Measurements from ENCODE around the gene TDO2. TPM values are rescaled to one million over a fixed set of nuclear protein-coding genes. Genes with fewer than 3 reads are reported as not detected.

Gene TDO2
- total RNA-seq, 6 donors from 2014 or later = 0.74 to 2.3 (median 2.1) TPM; not detected in 3

- no peak for TF ChIP-seq POLR2AphosphoS5 (IDR thresholded peaks at IDR 0.05)
- TF ChIP-seq CTCF (IDR thresholded peaks at IDR 0.05) = no peak
- no peak for TF ChIP-seq EP300 (IDR thresholded peaks at IDR 0.05)
- no peak for TF ChIP-seq POLR2A (IDR thresholded peaks at IDR 0.05)
- H3K27ac ChIP-seq = no peak overlapping the region
- 65 to 75% methylated on average over 6 of the region's 6 CpGs for WGBS, 2 donors
- ATAC-seq (ENCODE audit: low FRiP score in 2 of 2) = peak in 1 of 2 donors; percentile 83
- no peak for DNase-seq
- H3K4me1 ChIP-seq = no peaks in the 10 kb centered on the region
- H3K4me3 ChIP-seq = no peak overlapping the region
- H3K36me3 ChIP-seq = no peaks in the 10 kb centered on the region
- H3K9me3 ChIP-seq = no peaks in the 10 kb centered on the region
- H3K27me3 ChIP-seq = no peaks in the 10 kb centered on the region
These were observed 3.2 kb downstream of the TDO2 start for GRCh38 chr4:155906554-155907247.

- 87 to 93% methylated on average over 1 of the region's 1 CpG for WGBS, 2 donors
- no peak for TF ChIP-seq POLR2AphosphoS5 (IDR thresholded peaks at IDR 0.05)
- no peak for TF ChIP-seq POLR2A (IDR thresholded peaks at IDR 0.05)
- TF ChIP-seq CTCF (IDR thresholded peaks at IDR 0.05) = no peak
- no peak for TF ChIP-seq EP300 (IDR thresholded peaks at IDR 0.05)
- no peak for DNase-seq
- Histone ChIP-seq H3K27ac (no peak overlapping the region), H3K4me3 (no peak overlapping the region), H3K27me3 (no peaks in the 10 kb centered on the region), H3K36me3 (no peaks in the 10 kb centered on the region), H3K9me3 (no peaks in the 10 kb centered on the region), H3K4me1 (no peaks in the 10 kb centered on the region)
- no peak for ATAC-seq (ENCODE audit: low FRiP score in 2 of 2)
These were observed 4.1 kb downstream of the TDO2 start for GRCh38 chr4:155907556-155907955.

- no peaks in the 10 kb centered on the region for H3K9me3 ChIP-seq
- DNase-seq (no peak), ATAC-seq (ENCODE audit: low FRiP score in 2 of 2) (no peak)
- H3K27me3 ChIP-seq = no peaks in the 10 kb centered on the region
- TF ChIP-seq POLR2A (IDR thresholded peaks at IDR 0.05) = no peak
- TF ChIP-seq POLR2AphosphoS5 (IDR thresholded peaks at IDR 0.05) = no peak
- TF ChIP-seq EP300 (IDR thresholded peaks at IDR 0.05) = no peak
- no peaks in the 10 kb centered on the region for H3K36me3 ChIP-seq
- WGBS, 2 donors = 76 to 88% methylated on average over 4 of the region's 4 CpGs
- no peaks in the 10 kb centered on the region for H3K4me1 ChIP-seq
- no peak overlapping the region for H3K4me3 ChIP-seq
- H3K27ac ChIP-seq = no peak overlapping the region
These were observed 5.0 kb downstream of the TDO2 start for GRCh38 chr4:155908187-155909139.

GRCh38 chr4:155909615-155910226 lies 6.2 kb downstream of the TDO2 start:
- ATAC-seq (ENCODE audit: low FRiP score in 2 of 2) (no peak), DNase-seq (no peak)
- no peak overlapping the region for H3K4me3 ChIP-seq
- no peak overlapping the region for H3K27ac ChIP-seq
- 74 to 88% methylated on average over 3 of the region's 3 CpGs for WGBS, 2 donors
- no peaks in the 10 kb centered on the region for H3K36me3 ChIP-seq
- no peaks in the 10 kb centered on the region for H3K9me3 ChIP-seq
- H3K27me3 ChIP-seq = no peaks in the 10 kb centered on the region
- H3K4me1 ChIP-seq = no peaks in the 10 kb centered on the region
- TF ChIP-seq CTCF (IDR thresholded peaks at IDR 0.05) = no peak
- TF ChIP-seq POLR2A (IDR thresholded peaks at IDR 0.05) = no peak
- TF ChIP-seq EP300 (IDR thresholded peaks at IDR 0.05) = no peak
- no peak for TF ChIP-seq POLR2AphosphoS5 (IDR thresholded peaks at IDR 0.05)

GRCh38 chr4:155911905-155912304 lies 8.4 kb downstream of the TDO2 start:
- TF ChIP-seq CTCF (IDR thresholded peaks at IDR 0.05) (no peak), POLR2AphosphoS5 (IDR thresholded peaks at IDR 0.05) (no peak), POLR2A (IDR thresholded peaks at IDR 0.05) (no peak), EP300 (IDR thresholded peaks at IDR 0.05) (no peak)
- 76 to 85% methylated on average over 1 of the region's 1 CpG for WGBS, 2 donors
- ATAC-seq (ENCODE audit: low FRiP score in 2 of 2) = no peak
- DNase-seq = no peak
- Histone ChIP-seq H3K4me1 (no peaks in the 10 kb centered on the region), H3K9me3 (no peaks in the 10 kb centered on the region), H3K27me3 (no peaks in the 10 kb centered on the region), H3K4me3 (no peak overlapping the region), H3K27ac (no peak overlapping the region), H3K36me3 (no peaks in the 10 kb centered on the region)

Measured in upper lobe of left lung (tissue), 6 donors.